HepG2 (cell line): Measurements from ENCODE around the gene IMPDH2. TPM values are rescaled to one million over a fixed set of nuclear protein-coding genes. Genes with fewer than 3 reads are reported as not detected.

Experiments used
- ARID3A ChIP-seq: IDR thresholded peaks from 2 replicates; pipeline ENCODE4 v1.6.1; 2012; ENCODE audit warnings: low read depth, low read length, improper control_type of control experiment
- GTF2F1 ChIP-seq: fragments of 150-350 bp; IDR thresholded peaks from 2 replicates; pipeline ENCODE4 v1.6.1; 2014; ENCODE audit warnings: low read length
- HOMEZ ChIP-seq: IDR thresholded peaks from 2 replicates; pipeline ENCODE4 v1.6.1; 2016; ENCODE audit warnings: low read depth
- KLF13 ChIP-seq: sonication (generic); formaldehyde crosslinking; IDR thresholded peaks from 2 replicates; pipeline ENCODE4 v1.4.0; 2020; ENCODE audit warnings: mild to moderate bottlenecking, missing genetic modification reagents
- ONECUT2 ChIP-seq: sonication (generic); formaldehyde crosslinking; IDR thresholded peaks from 2 replicates; pipeline ENCODE4 v1.4.0; 2020; ENCODE audit warnings: missing genetic modification reagents
- SATB2 ChIP-seq: sonication (generic); formaldehyde crosslinking; IDR thresholded peaks from 2 replicates; pipeline ENCODE4 v1.5.0; 2020; ENCODE audit warnings: missing genetic modification reagents
- SIN3B ChIP-seq: fragments of 150-350 bp; IDR thresholded peaks from 2 replicates; pipeline ENCODE4 v1.6.1; 2014; ENCODE audit warnings: low read length
- SOX13 ChIP-seq, 3 experiments: fragments of 450-650 bp in 1 of 3; sonication (generic) in 1 of 3; formaldehyde crosslinking in 1 of 3; IDR thresholded peaks in 2 of 3; conservative IDR thresholded peaks in 1 of 3; 2 replicates each; pipeline versions ENCODE4 v1.5.0 to v1.6.1; 2016 to 2020; ENCODE audit warnings: antibody characterized with exemption in 1 of 3, mild to moderate bottlenecking in 1 of 3, missing compliant biosample characterization in 1 of 3, missing genetic modification reagents in 1 of 3, moderate library complexity in 1 of 3
- SRF ChIP-seq: IDR thresholded peaks from 2 replicates; pipeline ENCODE4 v1.6.1; 2011; ENCODE audit warnings: mild to moderate bottlenecking, low read depth, low read length, moderate library complexity
- TSC22D2 ChIP-seq: sonication (generic); formaldehyde crosslinking; IDR thresholded peaks from 2 replicates; pipeline ENCODE4 v1.5.1; 2020; ENCODE audit warnings: missing genetic modification reagents, mild to moderate bottlenecking, borderline replicate concordance
- ZBTB21 ChIP-seq: sonication (generic); formaldehyde crosslinking; IDR thresholded peaks from 2 replicates; pipeline ENCODE4 v1.4.0; 2020; ENCODE audit warnings: missing genetic modification reagents
- ZBTB7A ChIP-seq: sonication (generic); formaldehyde crosslinking; IDR thresholded peaks from 2 replicates; pipeline ENCODE4 v1.8.0; 2022; ENCODE audit warnings: mild to moderate bottlenecking, missing genetic modification reagents
- ZEB1 ChIP-seq: IDR thresholded peaks from 2 replicates; pipeline ENCODE4 v1.6.1; 2012; ENCODE audit warnings: mild to moderate bottlenecking, low read depth, inconsistent platforms; ENCODE audit not compliant: insufficient replicate concordance
- ZFP36 ChIP-seq: fragments of 150-350 bp; IDR thresholded peaks from 2 replicates; pipeline ENCODE4 v1.6.1; 2018; ENCODE audit warnings: borderline replicate concordance, low read length, low read depth; ENCODE audit not compliant: partially characterized antibody
- ZFP90 ChIP-seq: sonication (generic); formaldehyde crosslinking; IDR thresholded peaks from 2 replicates; pipeline ENCODE4 v1.8.0; 2022; ENCODE audit warnings: missing genetic modification reagents, mild to moderate bottlenecking, inconsistent platforms, borderline replicate concordance
- ZNF124 ChIP-seq: sonication (generic); formaldehyde crosslinking; IDR thresholded peaks from 2 replicates; pipeline ENCODE4 v1.4.0; 2020; ENCODE audit warnings: missing genetic modification reagents
- ZNF207 ChIP-seq: fragments of 450-650 bp; IDR thresholded peaks from 2 replicates; pipeline ENCODE4 v1.6.1; 2016; ENCODE audit warnings: antibody characterized with exemption, borderline replicate concordance
- ZNF230 ChIP-seq: sonication (generic); formaldehyde crosslinking; IDR thresholded peaks from 2 replicates; pipeline ENCODE4 v1.4.0; 2020; ENCODE audit warnings: mild to moderate bottlenecking, missing genetic modification reagents
- ZNF329 ChIP-seq: sonication (generic); formaldehyde crosslinking; IDR thresholded peaks from 2 replicates; pipeline ENCODE4 v1.9.0; 2021; ENCODE audit warnings: low read depth, mild to moderate bottlenecking, missing genetic modification reagents
- ZNF512B ChIP-seq: sonication (generic); formaldehyde crosslinking; IDR thresholded peaks from 2 replicates; pipeline ENCODE4 v1.5.1; 2020; ENCODE audit warnings: missing genetic modification reagents, mild to moderate bottlenecking, borderline replicate concordance
- ZNF556 ChIP-seq: sonication (generic); formaldehyde crosslinking; IDR thresholded peaks from 2 replicates; pipeline ENCODE4 v1.4.0; 2020; ENCODE audit warnings: mild to moderate bottlenecking, missing genetic modification reagents, borderline replicate concordance
- ZNF691 ChIP-seq: sonication (generic); formaldehyde crosslinking; IDR thresholded peaks from 2 replicates; pipeline ENCODE4 v1.4.0; 2020; ENCODE audit warnings: missing genetic modification reagents, low read depth, mild to moderate bottlenecking, borderline replicate concordance
- polyA plus RNA-seq, 8 experiments: library from polyadenylated mRNA; depleted of rRNA in 3 of 8; stranded (reverse) in 7 of 8; unstranded in 1 of 8; fragments of >200 nt; fragmentation: Illumina TruSeq in 4 of 8; extraction: Trizol in 4 of 8; gene quantifications; 2 replicates each; pipeline versions ENCODE4 v1.2.1 to v1.2.3, GENCODE V29; 2011 to 2016; ENCODE audit warnings: low read depth in 4 of 8, missing spikeins in 1 of 8, mixed read lengths in 1 of 8; ENCODE audit not compliant: insufficient read depth in 1 of 8
- total RNA-seq, 5 experiments: library from RNA; depleted of rRNA; stranded (reverse); fragments of >200 nt; fragmentation: Illumina TruSeq; extraction: Trizol; gene quantifications; 2 replicates each; pipeline ENCODE4 v1.2.3, GENCODE V29; 2016; ENCODE audit warnings: low read depth in 1 of 5

Gene IMPDH2
- total and polyA plus RNA-seq, 2 of the 13 experiments (the other 11 are each of a cell fraction or from before 2014, with no cell fraction given), result 248 to 260 TPM

GRCh38 chr3:49006408-49007067 is 22.7 kb downstream of the IMPDH2 start (continued):
- TF ChIP-seq ARID3A, result no peak
- TF ChIP-seq ZEB1, result no peak
- no peak for TF ChIP-seq ZNF230 (CRISPR knock-in tag)
- TF ChIP-seq HOMEZ, result no peak
- peak; percentile 15; the same call in 1 of the 2 replicates for TF ChIP-seq ZBTB7A (CRISPR knock-in tag)
- TF ChIP-seq ZNF691 (CRISPR knock-in tag), result peak; percentile 7; the same call in 1 of the 2 replicates
- no peak for TF ChIP-seq KLF13 (CRISPR knock-in tag)
- TF ChIP-seq GTF2F1, result no peak
- TF ChIP-seq ZNF124 (CRISPR knock-in tag), result peak; percentile 12; the same call in 1 of the 2 replicates
- TF ChIP-seq ONECUT2 (CRISPR knock-in tag), result no peak
- TF ChIP-seq ZFP90 (CRISPR knock-in tag), result 0 out of 2 replicates have a peak, but pooled peaks have one; percentile 57
- TF ChIP-seq SATB2 (CRISPR knock-in tag), result no peak
- TF ChIP-seq ZNF329 (CRISPR knock-in tag), result no peak
- TF ChIP-seq SIN3B, result no peak
- no peak for TF ChIP-seq ZFP36
- 0 out of 2 replicates have a peak, but pooled peaks have one; percentile 16 for TF ChIP-seq ZBTB21 (CRISPR knock-in tag)
- 0 out of 2 replicates have a peak, but pooled peaks have one; percentile 5 for TF ChIP-seq SOX13 (IDR thresholded peaks at IDR 0.05)
- TF ChIP-seq SOX13 (CRISPR knock-in tag; conservative IDR thresholded peaks at IDR 0.05 in 1 of 2, IDR thresholded peaks at IDR 0.05 in 1 of 2), result no peak
- no peak for TF ChIP-seq SRF
- no peak for TF ChIP-seq ZNF207
- no peak for TF ChIP-seq ZNF556 (CRISPR knock-in tag)
- no peak for TF ChIP-seq TSC22D2
- TF ChIP-seq ZNF512B, result no peak
